NCI-H1417 treated with DMSO at 0.1 percent for 48 hours (cell line): ENCODE data around the gene MYO9A.
"Not testable (repeated sequence)": the region's sequence is repeated elsewhere in the genome, so short reads cannot be mapped to it uniquely, and the experiment has no call there.

ENCODE experiments used
- DNase-seq: peaks from one replicate; lab custom pipeline; 2025; lab: John Stamatoyannopoulos, UW

The MYO9A gene

GRCh38 chr15:72037321-72037720 lies 80.6 kb downstream of the MYO9A start:
- no peak for DNase-seq

- DNase-seq: no peak
Measured at GRCh38 chr15:72034859-72035650, 82.9 kb downstream of the MYO9A start.

- DNase-seq: no peak
Measured at GRCh38 chr15:72034351-72034750, 83.6 kb downstream of the MYO9A start.

- no peak for DNase-seq
Measured at GRCh38 chr15:72033711-72034110, 84.2 kb downstream of the MYO9A start.

- no peak for DNase-seq
Measured at GRCh38 chr15:72033285-72033684, 84.7 kb downstream of the MYO9A start.

GRCh38 chr15:72021604-72022003 lies 96.3 kb downstream of the MYO9A start:
- no peak for DNase-seq

- no peak for DNase-seq
Measured at GRCh38 chr15:72020799-72021198, 97.2 kb downstream of the MYO9A start.

GRCh38 chr15:72014555-72014954 lies 103.4 kb downstream of the MYO9A start:
- not testable (repeated sequence) for DNase-seq

GRCh38 chr15:72013703-72014102 lies 104.2 kb downstream of the MYO9A start:
- no peak for DNase-seq

- no peak for DNase-seq
Measured at GRCh38 chr15:72011302-72011942, 106.5 kb downstream of the MYO9A start.

- DNase-seq: no peak
Measured at GRCh38 chr15:72009222-72009621, 108.7 kb downstream of the MYO9A start.

GRCh38 chr15:72006382-72006781 lies 111.6 kb downstream of the MYO9A start:
- DNase-seq: no peak

GRCh38 chr15:72005483-72005882 lies 112.5 kb downstream of the MYO9A start:
- no peak for DNase-seq

GRCh38 chr15:71999807-72000206 lies 118.1 kb downstream of the MYO9A start:
- no peak for DNase-seq

GRCh38 chr15:71998717-71999116 lies 119.2 kb downstream of the MYO9A start:
- DNase-seq: not testable (repeated sequence)

GRCh38 chr15:71997691-71998090 lies 120.3 kb downstream of the MYO9A start:
- no peak for DNase-seq

- DNase-seq: no peak
Measured at GRCh38 chr15:71975816-71976150, 142.2 kb downstream of the MYO9A start.

GRCh38 chr15:71974211-71974610 lies 143.7 kb downstream of the MYO9A start:
- no peak for DNase-seq

GRCh38 chr15:71973366-71973765 lies 144.6 kb downstream of the MYO9A start:
- DNase-seq: no peak

GRCh38 chr15:71971905-71972304 lies 146.0 kb downstream of the MYO9A start:
- no peak for DNase-seq

- no peak for DNase-seq
Measured at GRCh38 chr15:71970435-71970834, 147.5 kb downstream of the MYO9A start.

- DNase-seq: no peak
Measured at GRCh38 chr15:71962537-71962936, 155.4 kb downstream of the MYO9A start.

GRCh38 chr15:71957026-71957425 lies 160.9 kb downstream of the MYO9A start:
- DNase-seq: no peak

- DNase-seq: no peak
Measured at GRCh38 chr15:71951134-71951533, 166.8 kb downstream of the MYO9A start.
